GM13976 (cell line): ENCODE data around the gene PRKCA.

Experiments
- DNase-seq: peaks from one replicate; pipeline ENCODE4 v3.0.0; 2012; ENCODE audit warnings: low spot score
- in situ Hi-C: fragments of 300-500 bp; cut with MboI; formaldehyde crosslinking; loops from one replicate; pipeline ENCODE4 v1.12.0; 2022; ENCODE audit warnings: low sequenced_read_pairs, mixed read lengths, inconsistent platforms; ENCODE audit not compliant: unreplicated experiment
- TF ChIP-seq, protein P1 (sequence below): IDR thresholded peaks from 2 replicates; pipeline ENCODE4 v1.5.1; 2012; ENCODE audit warnings: borderline replicate concordance, mild to moderate bottlenecking; ENCODE audit not compliant: insufficient read depth; ENCODE audit errors: extremely low read depth, missing control alignments, control extremely low read depth

Gene PRKCA

DNA sequence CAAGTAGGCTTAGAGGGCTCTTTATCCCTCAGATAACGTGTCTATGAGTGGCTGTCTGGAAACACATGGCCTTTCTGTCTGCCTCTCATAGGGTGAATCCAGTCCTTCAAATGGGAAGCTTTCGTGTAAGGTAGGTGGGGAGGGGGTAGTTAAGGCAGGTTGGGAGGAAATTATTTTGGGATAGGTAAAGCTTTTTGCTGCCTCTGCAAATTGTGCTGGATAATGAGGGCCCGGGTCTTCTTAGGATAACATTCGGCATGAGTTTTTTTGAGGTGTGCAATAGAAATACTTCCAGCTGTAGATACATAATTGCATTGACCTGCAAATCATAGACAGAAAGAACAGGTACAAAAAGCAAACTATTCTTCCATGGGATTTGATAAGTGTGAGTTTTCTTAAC, 189.7 kb downstream of the PRKCA start:
- in situ Hi-C loops = no loop called here
- DNase-seq = no peak
- TF ChIP-seq, protein P1, sequence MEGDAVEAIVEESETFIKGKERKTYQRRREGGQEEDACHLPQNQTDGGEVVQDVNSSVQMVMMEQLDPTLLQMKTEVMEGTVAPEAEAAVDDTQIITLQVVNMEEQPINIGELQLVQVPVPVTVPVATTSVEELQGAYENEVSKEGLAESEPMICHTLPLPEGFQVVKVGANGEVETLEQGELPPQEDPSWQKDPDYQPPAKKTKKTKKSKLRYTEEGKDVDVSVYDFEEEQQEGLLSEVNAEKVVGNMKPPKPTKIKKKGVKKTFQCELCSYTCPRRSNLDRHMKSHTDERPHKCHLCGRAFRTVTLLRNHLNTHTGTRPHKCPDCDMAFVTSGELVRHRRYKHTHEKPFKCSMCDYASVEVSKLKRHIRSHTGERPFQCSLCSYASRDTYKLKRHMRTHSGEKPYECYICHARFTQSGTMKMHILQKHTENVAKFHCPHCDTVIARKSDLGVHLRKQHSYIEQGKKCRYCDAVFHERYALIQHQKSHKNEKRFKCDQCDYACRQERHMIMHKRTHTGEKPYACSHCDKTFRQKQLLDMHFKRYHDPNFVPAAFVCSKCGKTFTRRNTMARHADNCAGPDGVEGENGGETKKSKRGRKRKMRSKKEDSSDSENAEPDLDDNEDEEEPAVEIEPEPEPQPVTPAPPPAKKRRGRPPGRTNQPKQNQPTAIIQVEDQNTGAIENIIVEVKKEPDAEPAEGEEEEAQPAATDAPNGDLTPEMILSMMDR = no peak

DNA sequence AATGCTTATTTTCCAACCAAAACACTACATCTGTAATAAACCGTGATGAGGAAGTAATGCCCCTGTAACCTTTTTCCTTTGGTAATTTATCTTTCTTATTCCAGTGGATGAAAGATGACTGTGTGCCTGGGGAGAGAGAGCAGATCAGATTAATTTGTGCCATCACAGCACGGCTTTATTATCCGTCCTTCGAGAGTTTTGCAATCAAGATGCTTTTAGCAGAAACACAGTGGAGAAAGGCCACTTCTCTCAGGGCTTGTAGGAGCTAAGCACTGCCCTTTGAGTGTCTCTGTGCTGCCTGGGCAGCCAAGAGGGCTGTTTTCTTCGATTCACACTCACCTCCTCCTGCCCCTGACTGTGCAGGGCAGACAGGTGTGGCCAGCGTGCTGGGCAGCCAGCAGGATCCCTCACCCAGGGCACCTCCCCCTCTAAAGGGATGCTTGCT, 190.2 kb downstream of the PRKCA start:
- TF ChIP-seq, protein P1 = no peak
- no peak for DNase-seq
- in situ Hi-C loops = no loop called here

DNA sequence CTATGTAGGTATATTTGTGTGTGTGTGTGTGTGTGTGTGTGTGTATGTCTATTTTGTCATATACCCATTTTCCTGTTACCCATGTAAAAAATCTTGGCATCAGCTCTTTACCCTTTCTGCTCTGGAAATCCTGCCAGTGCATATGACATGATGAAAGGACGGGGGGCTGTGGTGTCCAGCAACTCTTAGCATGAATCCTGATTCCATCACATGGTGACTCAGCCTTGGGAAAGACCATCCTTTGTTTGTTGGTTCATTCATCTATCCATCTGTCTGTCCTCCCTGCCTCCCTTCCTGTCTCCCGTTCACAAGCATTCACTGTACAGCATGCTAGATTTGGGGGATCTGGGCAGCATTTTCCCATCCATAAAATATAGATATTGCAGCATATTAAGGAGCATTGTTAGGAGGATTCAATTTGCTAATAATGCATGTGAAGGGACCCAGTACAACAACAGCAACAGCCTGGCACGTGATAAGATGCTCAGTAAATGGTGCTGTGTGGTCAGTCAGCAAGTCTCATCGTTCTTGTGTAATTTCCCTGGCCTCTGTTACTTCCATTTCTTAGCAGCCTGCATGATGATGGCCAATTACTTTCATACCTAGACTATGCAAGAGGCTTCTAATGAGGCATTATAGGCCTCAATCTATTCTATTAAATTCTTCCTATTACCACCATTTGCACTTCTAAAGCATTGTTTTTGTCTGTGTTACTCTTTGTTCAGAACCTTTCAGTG, 191.0 kb downstream of the PRKCA start:
- in situ Hi-C loops = no loop called here
- DNase-seq = no peak
- TF ChIP-seq, protein P1 = no peak

GRCh38 chr17:66494023-66494803, 191.8 kb downstream of the PRKCA start:
- TF ChIP-seq, protein P1 = no peak
- in situ Hi-C loops = no loop called here
- DNase-seq = no peak

DNA sequence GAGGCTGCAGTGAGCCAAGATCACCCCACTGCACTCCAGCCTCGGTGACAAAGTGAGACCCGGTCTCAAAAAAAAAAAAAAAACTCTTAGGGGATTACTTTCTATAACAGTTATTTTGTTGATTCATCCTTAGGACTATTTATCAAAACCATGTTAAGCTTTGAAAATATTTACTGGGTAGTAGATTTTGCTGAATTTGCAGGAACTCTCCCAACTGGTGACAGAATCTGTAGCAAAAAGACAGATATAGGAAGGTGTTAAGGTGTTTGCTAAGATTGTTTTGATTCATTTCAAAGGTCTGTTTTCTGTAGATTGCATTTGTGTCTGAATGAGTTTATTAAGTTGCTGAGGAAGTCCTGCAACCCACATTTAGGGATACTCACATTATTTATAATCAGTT, 192.6 kb downstream of the PRKCA start:
- DNase-seq = no peak
- TF ChIP-seq, protein P1 = no peak
- in situ Hi-C loops = no loop called here

DNA sequence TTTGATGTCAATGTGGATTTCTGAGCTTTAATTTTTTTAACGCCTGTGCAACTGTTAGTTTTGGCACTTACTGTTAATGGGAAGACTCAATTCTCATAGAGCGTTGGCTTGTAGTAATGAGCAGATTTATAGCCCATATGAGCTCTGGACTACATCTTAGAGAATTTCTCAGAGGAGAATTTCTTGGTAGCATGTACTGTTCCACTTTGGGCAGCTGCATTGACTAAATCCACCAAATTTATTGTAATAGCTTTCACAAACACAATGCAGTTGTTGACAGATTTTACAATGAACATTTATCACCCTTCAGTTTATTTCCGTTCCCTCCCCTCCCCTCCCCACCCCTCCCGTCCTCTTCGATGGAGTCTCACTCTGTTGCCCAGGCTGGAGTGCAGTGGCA, 193.9 kb downstream of the PRKCA start:
- TF ChIP-seq, protein P1 = no peak
- no peak for DNase-seq
- in situ Hi-C loops = no loop called here
